GM21825 (cell line): ENCODE results near the gene VGF.

Source experiments
- ATAC-seq: cut with Tn5 transposase; IDR thresholded peaks from one replicate; pipeline ENCODE4 v1.9.1; 2021; ENCODE audit warnings: mild to moderate bottlenecking, moderate library complexity; ENCODE audit not compliant: unreplicated experiment

Gene VGF

DNA sequence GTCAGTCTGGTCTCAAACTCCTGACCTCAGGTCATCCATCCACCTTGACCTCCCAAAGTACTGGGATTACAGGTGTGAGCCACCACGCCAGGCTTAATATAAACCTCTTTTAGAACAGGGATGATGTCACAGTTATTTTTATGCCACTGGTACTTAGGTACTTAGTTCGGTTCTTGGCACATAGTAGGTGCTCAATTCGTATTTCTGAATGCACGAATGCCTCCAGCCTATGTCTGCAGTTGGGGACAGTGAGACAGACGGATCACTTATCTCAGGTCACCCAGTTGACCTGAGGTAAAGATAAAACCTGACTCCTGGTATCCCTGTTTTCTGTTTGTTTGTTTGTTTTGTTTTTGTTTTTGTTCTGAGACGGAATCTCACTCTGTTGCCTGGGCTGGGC, 20.8 kb upstream of the VGF start:
- ATAC-seq: no peak

DNA sequence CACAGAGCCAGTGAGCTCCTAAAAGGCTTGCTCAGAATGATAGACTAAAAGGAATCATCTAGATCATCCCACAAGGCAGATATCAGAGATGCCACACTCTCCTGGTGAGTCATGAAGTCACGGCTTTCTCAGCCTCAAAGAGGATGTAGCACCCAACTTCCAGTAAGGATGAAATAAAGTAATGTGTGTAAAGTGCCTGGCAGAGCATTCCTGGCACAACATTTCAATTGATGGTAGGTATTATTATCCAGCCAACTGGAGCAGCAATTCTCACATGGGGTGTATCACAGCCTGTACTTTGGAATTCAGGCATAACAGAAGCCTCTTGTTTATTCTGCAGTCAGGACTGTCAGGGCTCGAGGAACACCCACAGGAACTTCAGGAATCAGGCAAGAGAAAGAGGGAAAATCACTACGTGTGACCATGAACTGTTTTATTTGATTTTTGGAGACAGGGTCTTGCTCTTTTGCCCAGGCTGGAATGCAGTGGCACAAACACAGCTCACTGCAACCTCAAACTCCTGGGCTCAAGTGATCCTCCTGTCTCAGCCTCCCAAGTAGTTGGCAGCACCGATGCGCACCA, 20.0 kb upstream of the VGF start:
- ATAC-seq: no peak

DNA sequence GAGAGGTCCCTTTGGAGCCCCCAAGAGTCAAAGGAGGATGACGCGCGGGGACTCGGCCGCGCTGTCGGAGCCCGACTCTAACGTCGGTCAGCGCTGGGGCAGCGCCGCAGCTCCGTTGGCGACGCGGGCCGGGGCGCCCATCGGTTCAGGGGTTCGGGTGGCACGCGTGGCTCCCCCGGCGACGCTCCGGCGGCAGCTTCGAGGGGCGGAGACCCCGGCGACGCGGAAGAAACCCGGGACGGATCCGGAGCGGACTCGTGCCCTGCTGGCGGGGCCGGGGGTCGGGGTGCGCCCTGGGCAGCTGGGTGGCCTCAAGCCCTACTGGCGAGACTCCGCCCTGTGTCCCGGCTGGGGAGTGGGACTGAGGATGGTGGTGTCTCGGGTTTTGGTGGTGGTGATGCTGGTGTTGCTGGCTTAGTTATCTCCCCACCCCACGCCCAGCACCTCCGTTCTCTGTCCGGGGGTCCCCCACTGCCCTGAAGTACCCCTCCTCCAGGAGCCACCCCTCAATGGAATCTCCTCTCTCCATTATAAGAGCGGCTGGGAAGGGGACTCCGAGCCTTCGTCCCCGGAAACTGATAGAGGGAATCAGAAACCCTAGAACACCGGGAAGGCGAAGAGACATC, 14.9 kb upstream of the VGF start, which contains the start of gene NAT16:
NAT16 (minus strand) TSS at position 164 of the 626 bp plus-strand sequence. CDS start 5,486 bp downstream, outside the sequence.
- ATAC-seq: no peak

DNA sequence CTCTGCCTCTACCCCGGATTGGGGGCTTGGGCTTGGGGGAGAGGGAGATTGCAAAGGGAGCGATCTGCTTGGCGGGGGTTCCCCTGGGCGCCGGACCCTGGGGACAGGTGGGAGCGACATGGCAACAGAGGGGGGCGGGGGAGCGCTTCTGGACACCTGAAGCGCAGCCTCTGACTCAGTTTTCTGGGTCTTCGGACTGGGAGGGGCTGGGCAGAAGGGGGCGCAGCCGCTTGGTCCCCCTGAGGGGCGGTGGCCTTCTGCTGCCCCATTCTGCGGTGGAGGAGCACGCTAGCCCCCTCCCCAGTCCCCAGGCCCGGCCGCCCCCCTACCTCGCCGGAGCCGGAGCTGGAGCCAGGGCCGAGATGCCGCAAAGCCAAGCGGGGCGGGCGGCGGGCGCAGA, 14.3 kb upstream of the VGF start:
- no peak for ATAC-seq

DNA sequence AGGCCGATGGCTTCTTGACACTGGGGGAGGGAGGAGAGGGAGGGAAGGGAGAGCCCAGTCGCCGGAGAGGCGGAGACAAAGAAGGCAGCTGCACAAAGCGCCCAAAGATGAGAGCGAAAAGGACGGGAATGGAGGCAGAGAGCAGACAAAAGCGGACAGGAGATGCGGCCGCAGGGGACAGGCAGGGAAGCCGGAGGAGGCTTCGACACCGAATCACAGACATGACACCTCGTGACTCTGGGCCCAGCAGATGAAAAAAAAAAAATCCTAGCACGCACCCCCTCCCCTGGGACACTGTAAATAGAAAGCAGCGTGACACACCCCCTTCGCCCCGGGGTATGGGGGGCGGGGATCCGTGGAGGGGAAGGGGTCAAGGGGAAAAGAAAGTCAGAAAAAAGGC, 13.7 kb upstream of the VGF start:
- ATAC-seq: no peak

DNA sequence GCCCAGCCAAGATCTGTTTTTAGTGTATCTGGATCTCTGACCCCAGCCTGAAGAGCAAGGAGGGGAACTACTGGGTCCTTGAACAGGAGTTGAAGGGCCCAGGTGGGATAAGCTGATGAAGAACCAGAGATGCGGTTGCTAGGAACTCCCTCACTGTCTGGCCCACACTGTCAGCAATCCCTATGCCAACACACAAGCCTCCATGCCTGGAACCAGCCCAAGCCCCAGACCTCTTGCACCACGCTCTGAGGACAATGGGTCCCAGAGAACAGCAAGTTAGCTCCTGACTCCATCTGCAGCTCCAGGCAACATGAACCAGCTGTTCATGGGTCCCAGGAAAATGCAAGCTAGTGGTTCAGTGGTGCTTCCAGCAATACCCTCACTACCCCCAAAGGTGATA, 12.3 kb upstream of the VGF start:
- no peak for ATAC-seq

DNA sequence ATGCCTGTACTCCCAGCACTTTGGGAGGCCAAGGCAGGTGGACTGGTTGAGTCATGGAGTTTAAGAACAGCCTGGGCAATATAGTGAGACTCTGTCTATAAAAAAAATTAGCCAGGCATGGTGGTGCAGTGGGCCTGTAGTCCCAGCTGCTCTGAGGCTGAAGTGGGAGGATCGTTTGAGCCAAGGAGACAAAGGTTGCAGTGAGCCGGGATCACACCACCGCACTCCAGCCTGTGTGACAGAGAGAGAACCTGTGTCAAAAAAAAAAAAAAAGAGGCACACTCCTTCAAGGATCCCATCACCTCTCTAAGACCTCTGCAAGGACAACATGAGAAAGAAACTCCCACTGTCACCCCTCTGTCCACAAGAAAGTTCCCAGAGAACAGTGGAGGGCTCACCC, 10.3 kb upstream of the VGF start:
- ATAC-seq: no peak

DNA sequence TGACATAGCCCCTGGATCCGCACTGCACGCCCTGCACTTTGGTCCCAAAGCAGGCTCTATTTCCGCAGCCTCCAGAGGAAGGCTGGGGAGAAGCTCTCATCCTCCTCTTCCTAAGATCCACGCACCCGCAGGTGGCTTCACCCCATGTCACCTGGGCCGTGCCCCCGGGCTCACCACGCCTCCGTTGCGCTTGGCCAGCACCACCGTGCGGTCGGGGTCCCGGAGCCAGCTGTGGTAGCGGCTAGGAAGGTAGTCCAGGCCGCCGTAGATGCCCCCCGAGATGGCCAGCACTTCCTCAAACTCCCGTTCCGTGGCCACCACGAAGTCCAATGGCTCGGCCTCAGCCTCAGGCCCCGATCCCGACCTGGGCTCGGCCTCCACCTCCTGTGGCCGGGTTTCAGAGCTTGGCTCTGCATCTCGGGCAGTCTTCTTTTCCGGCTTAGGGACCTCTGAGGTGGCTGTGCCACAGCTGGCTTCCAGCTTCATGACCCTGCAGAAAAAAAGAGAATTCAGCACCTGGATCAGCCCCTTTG, 9.0 kb upstream of the VGF start:
- ATAC-seq: no peak

DNA sequence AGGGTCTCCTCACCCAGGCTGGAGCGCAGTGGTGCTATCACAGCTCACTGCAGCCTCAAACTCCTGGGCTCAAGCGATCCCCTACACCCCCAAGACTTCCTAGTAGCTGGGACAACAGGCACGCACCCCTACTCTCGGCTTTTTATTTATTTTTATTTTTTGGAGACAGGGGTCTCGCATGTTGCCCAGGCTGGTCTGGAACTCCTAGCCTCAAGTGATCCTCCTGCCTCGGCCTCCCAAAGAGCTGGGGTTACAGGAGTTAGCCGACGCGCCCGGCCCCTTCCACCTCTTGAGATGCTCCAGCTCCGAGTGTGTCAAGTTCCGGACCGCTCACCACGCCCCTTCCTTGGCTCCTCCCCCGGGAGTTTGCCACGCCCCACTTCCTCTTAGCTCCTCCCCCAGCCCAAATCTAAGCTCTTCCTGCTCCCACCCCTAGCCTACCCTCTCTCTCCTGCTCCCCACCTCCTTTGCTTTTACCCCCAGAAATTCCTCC, 8.4 kb upstream of the VGF start:
- peak; percentile 40 for ATAC-seq

DNA sequence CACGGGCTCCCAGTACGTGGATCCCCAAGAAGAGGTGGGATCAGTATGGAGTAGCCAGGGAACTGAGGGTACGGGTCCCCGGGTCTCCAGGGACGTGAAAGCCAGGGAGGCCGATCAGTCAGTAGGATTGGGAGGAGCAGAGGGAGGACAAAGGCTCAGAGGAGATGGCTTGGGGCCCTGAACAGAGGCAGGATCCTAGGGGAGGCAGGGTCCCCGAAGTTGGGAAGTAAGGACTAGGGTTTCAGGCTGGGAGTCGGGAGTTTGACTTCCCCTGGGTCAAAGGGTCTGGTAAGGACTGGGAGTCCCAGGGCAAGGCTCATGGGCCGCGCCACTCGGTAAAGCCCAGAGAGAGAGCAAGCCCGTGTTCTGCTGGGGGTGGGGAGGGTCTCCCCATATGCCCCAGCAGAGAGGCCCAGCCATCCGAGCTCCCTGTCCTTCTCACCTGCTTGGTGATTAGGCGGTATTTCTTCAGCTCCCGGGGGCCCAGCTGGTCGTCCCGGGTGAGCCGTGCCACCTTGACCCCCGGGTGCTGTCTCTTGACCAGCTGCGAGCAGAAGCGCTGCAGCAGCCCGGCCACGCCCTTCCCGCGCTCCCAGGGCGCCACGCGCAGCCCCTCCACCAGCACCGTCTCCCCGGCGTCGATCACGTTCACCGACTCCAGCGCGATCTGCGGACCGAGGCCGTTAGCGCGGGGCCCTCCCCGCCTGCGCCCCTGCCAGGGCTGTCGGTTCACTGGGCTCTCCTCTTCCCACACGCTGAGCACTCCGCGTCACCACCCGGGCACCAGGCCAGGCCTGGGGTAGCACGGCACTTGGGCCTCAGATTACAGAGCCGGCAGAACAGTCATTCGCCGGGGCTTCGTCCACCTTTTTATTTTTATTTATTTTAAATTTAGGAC, 7.7 kb upstream of the VGF start:
- ATAC-seq: no peak

DNA sequence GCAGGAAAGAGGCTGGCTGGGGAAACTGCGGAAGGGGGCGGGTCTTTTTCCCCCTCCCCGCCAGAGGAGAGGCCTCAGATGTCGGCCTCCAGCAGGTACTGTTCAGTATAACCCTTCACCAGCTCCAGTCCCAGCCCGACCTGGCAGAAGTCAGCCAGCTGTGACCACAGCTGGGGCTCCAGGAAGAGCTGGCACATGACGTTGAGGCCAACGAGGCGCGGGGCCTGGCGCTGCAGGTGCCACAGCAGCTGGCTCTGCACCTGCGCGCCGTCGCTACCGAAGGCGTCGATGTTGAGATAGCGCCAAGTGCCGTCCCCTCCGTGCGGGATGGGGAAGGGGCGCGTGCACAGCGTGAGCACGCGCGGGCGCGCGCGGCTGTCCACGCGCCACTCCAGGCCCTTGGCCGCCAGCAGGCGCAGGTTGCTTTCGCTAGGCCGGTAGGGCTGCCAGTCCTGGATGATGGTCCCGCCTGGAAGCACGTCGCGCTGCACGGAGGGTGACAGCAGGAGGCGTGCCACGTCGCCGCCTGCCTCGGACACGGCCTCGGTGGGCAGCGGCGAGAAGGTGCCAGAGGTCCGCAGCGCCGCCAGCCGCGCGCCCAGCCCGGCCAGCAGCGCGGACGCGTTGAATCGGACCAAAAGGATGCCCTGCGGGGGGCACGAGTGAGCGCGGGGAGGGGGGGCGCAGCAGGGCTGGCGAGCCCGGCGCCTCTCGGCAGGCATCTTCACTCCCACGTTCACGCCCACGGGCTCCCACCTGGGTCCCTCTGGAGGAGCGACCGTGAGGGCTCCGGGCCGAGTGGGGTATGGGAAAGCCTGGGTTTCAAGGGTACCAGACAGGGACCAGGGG, 6.9 kb upstream of the VGF start:
- no peak for ATAC-seq

DNA sequence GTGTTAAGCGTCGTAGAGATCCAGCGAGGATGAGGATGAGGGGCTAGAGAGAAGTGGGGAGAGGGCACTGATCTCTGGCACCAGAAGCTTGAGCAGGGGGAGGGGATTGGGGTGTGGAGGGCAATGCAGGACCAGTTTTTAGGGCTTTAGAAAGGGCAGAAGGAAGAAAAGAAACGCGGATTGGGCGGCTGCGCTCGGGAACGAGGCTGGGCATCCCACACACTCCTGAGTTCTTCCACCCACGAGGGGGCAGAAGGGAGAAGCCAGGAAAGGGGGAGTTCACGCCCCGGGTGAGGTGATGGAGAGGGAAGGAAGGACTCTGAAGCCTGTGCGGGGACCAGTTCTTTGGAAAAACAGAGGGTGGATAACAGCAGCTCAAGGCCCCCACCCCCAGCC, 6.1 kb upstream of the VGF start:
- no peak for ATAC-seq

DNA sequence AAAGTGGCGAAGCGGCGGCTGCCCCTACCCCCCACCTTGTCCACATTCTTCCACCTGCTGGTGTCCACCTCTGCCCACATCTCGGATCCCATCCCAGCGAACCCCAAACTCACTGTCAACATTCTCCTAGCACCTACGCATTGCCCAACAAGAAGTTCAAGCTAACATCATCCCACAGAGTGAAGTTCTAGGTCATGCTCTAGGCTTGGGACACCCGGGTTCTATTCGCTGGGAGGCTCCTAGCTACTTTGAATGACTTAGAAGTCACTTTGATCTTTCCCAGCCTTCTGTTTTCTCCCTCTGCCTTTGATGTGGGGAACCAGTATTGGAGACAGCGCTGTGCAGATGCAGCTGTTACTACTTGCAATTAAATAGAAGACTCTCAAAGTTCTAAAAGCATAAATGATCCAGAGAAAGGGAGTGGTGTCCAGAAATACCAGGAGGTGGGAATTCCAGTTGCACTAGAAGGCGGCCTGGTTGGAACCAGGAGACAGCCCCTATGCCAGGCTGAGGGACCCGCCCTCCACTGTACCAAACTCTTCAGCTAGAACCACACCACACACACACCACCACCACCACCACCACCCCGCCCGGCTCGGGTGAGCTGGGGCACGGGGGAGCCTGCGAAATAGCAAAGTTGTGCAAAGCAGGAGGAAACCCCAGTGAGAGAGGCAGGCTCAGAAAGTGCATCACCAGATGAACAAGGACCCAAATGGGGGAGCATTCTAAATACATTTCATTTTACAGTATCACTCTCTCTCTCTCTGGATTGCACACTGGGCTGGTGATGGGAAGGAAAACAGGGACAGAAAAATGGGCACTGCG, 5.5 kb upstream of the VGF start:
- ATAC-seq: no peak

DNA sequence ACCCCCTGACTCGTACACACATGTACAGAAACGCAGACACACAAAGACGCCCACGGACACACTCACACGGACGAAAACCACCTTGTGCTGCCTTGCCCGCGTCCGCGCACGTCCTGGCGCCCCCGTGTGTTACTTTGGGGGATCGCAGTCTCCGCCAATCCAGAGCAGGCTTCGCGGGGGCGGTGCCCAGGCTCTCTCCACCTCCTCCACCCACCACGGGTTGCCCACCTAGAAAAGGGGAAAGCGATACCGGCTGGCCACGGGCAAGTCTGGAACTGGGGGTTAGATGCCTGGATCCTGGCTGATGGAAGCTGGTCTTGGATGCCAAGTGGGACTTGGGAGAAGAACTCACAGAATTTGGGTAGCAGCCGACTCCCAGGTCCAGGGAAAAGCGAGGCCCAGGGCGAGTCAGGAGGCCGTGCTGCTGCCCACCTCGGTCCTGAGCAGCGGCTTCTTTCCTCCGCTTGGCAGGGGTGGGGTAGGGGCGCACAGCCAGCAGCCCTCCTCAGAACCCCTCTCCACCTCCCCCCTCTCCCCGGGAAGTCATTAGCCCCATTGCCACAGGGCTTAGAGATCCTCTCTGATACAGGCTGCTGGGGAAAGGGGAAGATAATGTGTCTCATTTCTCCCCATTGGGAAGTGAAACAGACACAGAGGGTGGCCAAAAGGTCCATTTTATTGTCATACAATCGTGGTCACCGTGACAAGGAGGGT, 4.6 kb upstream of the VGF start:
- ATAC-seq: no peak

DNA sequence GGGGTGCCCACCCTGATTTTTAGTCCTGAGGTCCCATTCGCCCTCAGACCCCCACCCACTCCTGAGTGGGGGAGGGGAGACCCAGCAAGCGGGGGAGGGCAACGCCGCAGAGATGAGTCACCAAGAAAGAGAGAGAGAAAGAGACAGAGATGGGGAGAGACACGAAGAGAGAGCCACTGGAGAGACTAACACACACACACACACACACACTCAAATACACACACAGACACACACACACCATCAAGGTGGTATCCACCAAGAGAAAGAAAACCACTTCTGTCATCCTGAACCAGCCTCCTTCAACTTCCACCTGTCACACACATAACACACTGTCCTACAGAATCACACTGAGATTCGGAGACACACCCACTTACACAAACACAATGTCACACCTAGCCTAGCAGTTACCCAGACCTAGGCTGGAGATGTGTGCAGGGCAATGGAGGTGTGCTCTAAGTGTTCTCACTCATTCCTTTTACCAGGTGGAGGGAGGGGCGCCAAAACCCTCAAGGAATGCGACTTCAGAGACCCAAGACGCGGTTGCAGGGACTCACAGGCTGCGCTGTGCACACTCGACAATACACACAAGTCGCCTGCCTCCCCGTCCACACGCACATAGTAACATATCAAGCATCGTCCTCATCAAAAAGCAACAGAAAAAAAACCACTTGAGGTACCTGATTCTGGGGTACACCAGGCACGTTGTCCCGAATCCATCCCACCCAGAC, 3.9 kb upstream of the VGF start:
- ATAC-seq: no peak

DNA sequence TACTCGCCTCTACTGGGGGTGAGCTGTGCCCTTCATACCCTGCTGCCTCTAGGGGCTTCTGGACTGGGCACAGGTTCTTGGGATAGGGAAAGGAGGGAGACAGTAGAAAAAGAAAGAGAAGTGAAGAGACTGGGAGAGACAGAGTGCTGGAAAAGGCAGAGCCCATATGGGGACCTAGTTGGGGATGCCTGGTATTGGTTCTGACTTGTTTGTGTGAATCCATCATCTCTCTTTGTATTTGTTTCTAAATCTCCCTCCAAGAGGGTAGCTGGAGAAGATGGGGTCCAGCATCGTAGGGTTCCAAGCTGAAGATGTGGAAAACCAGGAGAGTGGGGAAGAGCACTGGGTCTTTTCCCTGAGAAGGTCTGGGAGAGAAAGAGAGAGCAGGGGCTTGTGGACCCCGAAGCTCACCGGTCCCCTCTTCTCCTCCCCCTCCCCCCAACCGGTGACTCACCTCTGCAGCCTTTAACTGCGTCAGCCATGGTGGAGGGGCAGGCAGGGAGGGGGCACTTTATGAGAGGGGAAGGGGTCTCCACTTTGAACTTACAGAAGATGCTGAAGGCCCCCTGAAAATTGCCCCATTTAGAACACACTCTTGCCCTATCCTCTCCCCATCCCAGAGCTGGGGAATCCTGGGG, 3.2 kb upstream of the VGF start:
- no peak for ATAC-seq

DNA sequence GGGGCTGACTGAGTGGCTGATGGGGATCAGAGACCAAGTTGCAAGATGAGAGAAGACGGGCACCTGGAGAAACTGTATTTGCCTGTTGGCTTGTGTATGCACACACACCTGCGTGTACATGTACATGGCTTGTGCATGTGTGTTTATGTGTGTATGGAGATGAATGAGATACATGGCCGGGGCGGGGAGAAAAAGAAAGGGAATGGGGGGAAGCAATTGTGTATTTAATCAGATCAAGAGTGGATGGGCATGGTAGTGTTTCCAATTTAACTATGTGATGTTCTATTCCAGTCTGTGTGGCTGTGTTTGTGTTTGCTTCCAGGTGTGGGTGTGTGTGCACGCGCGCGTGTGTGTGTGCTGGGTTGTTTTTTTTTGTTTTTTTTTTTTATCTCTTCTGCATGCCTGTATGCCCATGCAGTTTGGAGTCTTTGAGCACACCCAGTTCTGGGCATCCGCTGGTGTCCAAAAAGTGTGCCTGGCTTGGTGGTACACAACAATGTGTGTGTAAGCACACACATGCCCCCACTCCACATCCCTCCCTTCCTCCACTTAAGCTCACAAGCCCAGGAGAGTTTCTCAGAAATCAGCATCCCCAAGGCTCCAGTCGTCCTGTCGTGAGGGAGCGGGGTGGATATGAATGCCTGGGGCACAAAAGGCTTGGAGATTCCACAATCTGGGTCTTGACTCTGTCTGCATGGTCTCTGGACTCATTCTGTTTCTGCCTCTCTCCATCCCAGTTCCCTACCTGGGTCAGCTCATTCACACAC, 2.5 kb upstream of the VGF start:
- no peak for ATAC-seq
